GM18868 (cell line): ENCODE data around the gene RAB5IF.
"Not testable (repeated sequence)": the region's sequence is repeated elsewhere in the genome, so short reads cannot be mapped to it uniquely, and the experiment has no call there.

Experiments
- ATAC-seq: cut with Tn5 transposase; IDR thresholded peaks from one replicate; pipeline ENCODE4 v1.9.1; 2021; ENCODE audit warnings: mild to moderate bottlenecking, moderate library complexity; ENCODE audit not compliant: unreplicated experiment

The RAB5IF gene

GRCh38 chr20:36628076-36628475 lies 22.5 kb downstream of the RAB5IF start:
- no peak for ATAC-seq

- peak; percentile 72 for ATAC-seq
Measured at GRCh38 chr20:36629719-36630681, 24.4 kb downstream of the RAB5IF start.

GRCh38 chr20:36631646-36632045 lies 26.1 kb downstream of the RAB5IF start:
- ATAC-seq, result no peak

GRCh38 chr20:36632147-36632486 lies 26.5 kb downstream of the RAB5IF start:
- no peak for ATAC-seq

- ATAC-seq, result no peak
Measured at GRCh38 chr20:36632487-36633284, 27.1 kb downstream of the RAB5IF start.

GRCh38 chr20:36633285-36633772 lies 27.8 kb downstream of the RAB5IF start:
- ATAC-seq, result no peak

GRCh38 chr20:36634342-36634741 lies 28.8 kb downstream of the RAB5IF start:
- ATAC-seq, result no peak

GRCh38 chr20:36638876-36639400 lies 33.4 kb downstream of the RAB5IF start:
- ATAC-seq, result not testable (repeated sequence)

- ATAC-seq, result no peak
Measured at GRCh38 chr20:36641506-36641843, 35.9 kb downstream of the RAB5IF start.

GRCh38 chr20:36642136-36642535 lies 36.6 kb downstream of the RAB5IF start:
- ATAC-seq, result no peak

- ATAC-seq, result no peak
Measured at GRCh38 chr20:36644032-36644705, 38.6 kb downstream of the RAB5IF start.

GRCh38 chr20:36644706-36645095 lies 39.1 kb downstream of the RAB5IF start:
- no peak for ATAC-seq

GRCh38 chr20:36645353-36645752 lies 39.8 kb downstream of the RAB5IF start:
- ATAC-seq, result no peak

GRCh38 chr20:36645998-36646397 lies 40.4 kb downstream of the RAB5IF start, which contains the start of gene SLA2:
Gene SLA2, minus strand, starts transcription at chr20:36646196. Its CDS starts 4,861 bp downstream, at chr20:36641335.
- no peak for ATAC-seq

GRCh38 chr20:36646678-36647077 lies 41.1 kb downstream of the RAB5IF start:
- ATAC-seq, result no peak

GRCh38 chr20:36647196-36648121 lies 41.9 kb downstream of the RAB5IF start:
- no peak for ATAC-seq

GRCh38 chr20:36653456-36653855 lies 47.9 kb downstream of the RAB5IF start:
- ATAC-seq, result no peak

GRCh38 chr20:36654506-36654905 lies 48.9 kb downstream of the RAB5IF start:
- no peak for ATAC-seq

- ATAC-seq, result no peak
Measured at GRCh38 chr20:36655004-36655403, 49.4 kb downstream of the RAB5IF start.

GRCh38 chr20:36656733-36657132 lies 51.2 kb downstream of the RAB5IF start:
- no peak for ATAC-seq
